Activated naive CD8-positive, alpha-beta T cell treated with anti-CD3 and anti-CD28 coated beads for 36 hours (primary cell): ENCODE measurements around the gene C18orf63. TPM values are rescaled to one million over a fixed set of nuclear protein-coding genes. Genes with fewer than 3 reads are reported as not detected.
"Not testable (repeated sequence)": the region's sequence is repeated elsewhere in the genome, so short reads cannot be mapped to it uniquely, and the experiment has no call there.

Experiments used
- DNase-seq: peaks from one replicate; pipeline ENCODE4 v3.0.0; 2021
- H3K27ac Mint-ChIP-seq: one replicate; pipeline ENCODE4 v1.8.0; 2022; ENCODE audit warnings: mild to moderate bottlenecking, moderate library complexity, mixed read lengths
- H3K27me3 Mint-ChIP-seq: one replicate; pipeline ENCODE4 v1.8.0; 2022; ENCODE audit warnings: mild to moderate bottlenecking, mixed read lengths
- H3K36me3 Mint-ChIP-seq: one replicate; pipeline ENCODE4 v1.8.0; 2021; ENCODE audit warnings: mild to moderate bottlenecking, mixed read lengths
- H3K4me1 Mint-ChIP-seq: one replicate; pipeline ENCODE4 v1.8.0; 2021; ENCODE audit warnings: mixed read lengths
- H3K4me3 Mint-ChIP-seq: one replicate; pipeline ENCODE4 v1.8.0; 2022; ENCODE audit warnings: mild to moderate bottlenecking, moderate library complexity, mixed read lengths
- H3K9me3 Mint-ChIP-seq: one replicate; pipeline ENCODE4 v1.8.0; 2022; ENCODE audit warnings: mixed read lengths
- total RNA-seq, 2 experiments: library from RNA; stranded (reverse); gene quantifications; one replicate each; pipeline ENCODE4 v1.2.3, GENCODE V29; 2021

C18orf63 gene
- total RNA-seq, 2 experiments from 2014 or later: not detected

DNA sequence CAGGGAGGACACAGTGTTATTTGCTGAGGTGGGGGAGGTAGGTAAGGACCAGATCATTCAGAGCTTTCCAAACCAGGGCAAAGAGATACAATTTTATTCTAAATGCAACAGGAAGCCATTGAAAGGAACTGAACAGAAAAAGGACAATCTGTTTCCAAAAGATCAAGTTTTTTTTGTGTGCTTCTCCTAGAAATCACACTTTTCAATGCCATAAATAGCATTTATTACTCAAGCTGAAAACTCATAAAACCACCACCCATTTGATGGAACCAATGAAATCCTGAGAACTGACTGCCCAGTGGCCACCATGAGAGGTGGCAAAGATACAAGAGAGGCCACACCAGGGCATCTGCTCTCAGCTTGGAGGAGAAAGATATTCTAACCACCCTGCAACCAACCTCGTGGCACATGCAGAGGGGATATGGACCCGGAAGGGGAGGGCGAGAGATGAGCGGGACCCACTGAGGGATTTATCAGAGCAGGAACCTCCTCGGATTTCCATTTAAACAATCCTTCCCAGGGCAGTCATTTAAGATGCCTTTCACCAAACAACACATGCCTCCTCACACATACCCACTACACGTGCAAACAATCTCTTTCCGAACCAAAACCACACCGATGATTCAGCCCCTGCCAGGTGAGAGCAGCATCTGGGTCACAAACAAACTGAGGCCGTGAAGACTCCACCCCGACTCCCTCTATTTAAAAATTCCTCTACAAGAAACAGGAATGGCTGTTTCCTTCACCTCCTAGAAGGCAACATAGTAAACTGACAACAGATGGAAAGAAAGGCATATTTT lies 32.7 kb upstream of the C18orf63 start:
- Mint-ChIP-seq H3K36me3 (peaks cover 11% of the 10 kb centered on the region), H3K27me3 (no peaks in the 10 kb centered on the region), H3K4me3 (no peak overlapping the region), H3K27ac (peak overlapping the region; percentile 34), H3K4me1 (peaks cover 30% of the 10 kb centered on the region), H3K9me3 (no peaks in the 10 kb centered on the region)
- peak; percentile 12 for DNase-seq

DNA sequence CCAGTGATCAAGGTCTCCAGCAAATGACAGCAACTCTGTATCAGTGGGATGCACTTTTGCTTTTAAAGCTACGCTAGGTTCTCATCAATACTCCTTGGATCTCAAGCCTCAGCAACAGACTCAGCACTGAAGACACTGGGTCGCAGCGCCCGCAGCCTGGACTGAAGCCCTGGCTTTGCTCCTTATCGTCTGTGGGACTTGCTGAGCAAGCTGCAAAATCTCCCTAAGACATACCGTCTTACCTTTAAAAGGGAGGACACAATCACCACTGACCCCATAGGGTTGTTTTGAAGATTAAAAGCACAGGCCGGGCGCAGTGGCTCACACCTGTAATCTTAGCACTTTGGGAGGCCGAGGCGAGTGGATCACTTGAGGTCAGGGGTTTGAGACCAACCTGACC lies 32.0 kb upstream of the C18orf63 start:
- Mint-ChIP-seq H3K27me3 (no peaks in the 10 kb centered on the region), H3K4me3 (no peak overlapping the region), H3K27ac (no peak overlapping the region), H3K4me1 (peaks cover 35% of the 10 kb centered on the region), H3K36me3 (peaks cover 11% of the 10 kb centered on the region), H3K9me3 (no peaks in the 10 kb centered on the region)
- no peak for DNase-seq

DNA sequence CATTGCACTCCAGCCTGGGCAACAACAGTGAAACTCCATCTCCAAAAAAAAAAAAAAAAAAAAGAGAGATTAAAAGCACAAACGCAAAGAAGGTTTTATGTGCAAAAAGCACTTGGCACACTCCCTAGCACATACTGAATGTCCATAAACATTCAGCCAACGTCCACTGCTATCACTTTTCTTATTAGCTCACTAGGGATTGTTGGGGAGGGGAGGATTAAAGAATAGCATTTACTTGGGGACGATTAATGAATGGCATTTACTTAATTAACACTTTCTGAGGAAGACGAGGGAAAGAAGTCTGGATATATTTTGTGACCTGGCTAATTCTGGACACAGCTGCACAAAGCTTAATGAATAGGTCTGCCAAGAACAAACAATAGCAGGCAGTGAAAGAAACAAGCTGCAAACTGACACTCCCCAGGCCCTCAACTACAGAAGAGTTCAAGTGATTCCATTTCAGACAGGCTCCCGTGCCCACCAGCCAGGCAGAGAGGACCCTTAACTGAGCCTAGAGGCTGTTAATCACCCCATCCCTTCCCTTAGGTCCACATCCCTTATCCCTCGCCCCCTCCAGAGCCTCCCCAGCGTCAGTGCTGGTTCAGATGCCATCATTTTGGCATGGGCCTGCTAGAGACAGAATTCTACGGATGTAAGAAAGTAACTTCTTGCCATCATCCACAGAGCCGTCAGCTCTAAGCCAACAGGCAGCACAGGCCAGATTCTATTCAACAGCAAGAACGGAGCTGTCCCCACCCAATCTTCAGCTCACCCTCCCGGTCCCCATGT lies 31.3 kb upstream of the C18orf63 start:
- peaks cover 11% of the 10 kb centered on the region for H3K36me3 Mint-ChIP-seq
- no peak for DNase-seq
- H3K27me3 Mint-ChIP-seq: no peaks in the 10 kb centered on the region
- peaks cover 35% of the 10 kb centered on the region for H3K4me1 Mint-ChIP-seq
- H3K27ac Mint-ChIP-seq: no peak overlapping the region
- no peak overlapping the region for H3K4me3 Mint-ChIP-seq
- H3K9me3 Mint-ChIP-seq: no peaks in the 10 kb centered on the region

DNA sequence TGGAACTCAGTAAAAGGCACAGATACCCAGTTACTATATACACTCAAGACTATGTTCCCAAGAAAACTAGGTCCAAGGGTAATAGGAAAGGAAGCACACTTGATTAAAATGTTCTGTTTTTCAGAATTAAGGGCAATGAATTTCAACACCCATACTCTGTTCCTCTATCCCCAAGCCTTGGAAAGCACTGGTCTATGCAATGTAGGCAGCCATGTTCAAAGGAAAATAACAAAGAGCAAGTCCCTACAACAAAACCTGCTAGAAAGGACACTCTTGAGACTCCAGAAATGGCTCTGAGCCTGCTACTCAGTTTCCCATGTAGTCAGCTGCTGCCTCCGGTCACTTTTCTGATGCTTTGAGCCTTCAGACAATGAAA lies 30.7 kb upstream of the C18orf63 start:
- H3K4me1 Mint-ChIP-seq: peaks cover 35% of the 10 kb centered on the region
- no peaks in the 10 kb centered on the region for H3K27me3 Mint-ChIP-seq
- H3K27ac Mint-ChIP-seq: no peak overlapping the region
- no peak overlapping the region for H3K4me3 Mint-ChIP-seq
- no peaks in the 10 kb centered on the region for H3K9me3 Mint-ChIP-seq
- peaks cover 11% of the 10 kb centered on the region for H3K36me3 Mint-ChIP-seq
- DNase-seq: no peak

DNA sequence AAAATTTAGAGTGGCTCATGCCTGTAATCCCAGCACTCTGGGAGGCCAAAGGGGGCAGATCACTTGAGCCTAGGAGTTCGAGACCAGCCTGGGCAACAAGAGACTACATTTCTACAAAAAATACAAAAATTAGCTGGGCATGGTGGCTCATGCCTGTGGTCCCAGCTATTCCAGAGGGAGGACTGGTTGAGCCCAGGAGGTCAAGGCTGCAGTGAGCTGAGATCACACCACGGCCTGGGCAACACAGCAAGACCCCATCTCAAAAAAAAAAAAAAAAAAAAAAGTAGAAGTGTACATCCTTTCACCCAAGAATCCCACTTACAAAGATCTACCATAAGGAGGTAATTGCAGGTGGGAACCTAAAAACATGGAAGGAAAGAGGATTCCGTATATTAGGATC lies 30.1 kb upstream of the C18orf63 start:
- H3K9me3 Mint-ChIP-seq, H3K27ac Mint-ChIP-seq, H3K27me3 Mint-ChIP-seq, DNase-seq, H3K4me3 Mint-ChIP-seq: not testable (repeated sequence)
- Mint-ChIP-seq H3K4me1 (peaks cover 38% of the 10 kb centered on the region), H3K36me3 (peaks cover 13% of the 10 kb centered on the region)

DNA sequence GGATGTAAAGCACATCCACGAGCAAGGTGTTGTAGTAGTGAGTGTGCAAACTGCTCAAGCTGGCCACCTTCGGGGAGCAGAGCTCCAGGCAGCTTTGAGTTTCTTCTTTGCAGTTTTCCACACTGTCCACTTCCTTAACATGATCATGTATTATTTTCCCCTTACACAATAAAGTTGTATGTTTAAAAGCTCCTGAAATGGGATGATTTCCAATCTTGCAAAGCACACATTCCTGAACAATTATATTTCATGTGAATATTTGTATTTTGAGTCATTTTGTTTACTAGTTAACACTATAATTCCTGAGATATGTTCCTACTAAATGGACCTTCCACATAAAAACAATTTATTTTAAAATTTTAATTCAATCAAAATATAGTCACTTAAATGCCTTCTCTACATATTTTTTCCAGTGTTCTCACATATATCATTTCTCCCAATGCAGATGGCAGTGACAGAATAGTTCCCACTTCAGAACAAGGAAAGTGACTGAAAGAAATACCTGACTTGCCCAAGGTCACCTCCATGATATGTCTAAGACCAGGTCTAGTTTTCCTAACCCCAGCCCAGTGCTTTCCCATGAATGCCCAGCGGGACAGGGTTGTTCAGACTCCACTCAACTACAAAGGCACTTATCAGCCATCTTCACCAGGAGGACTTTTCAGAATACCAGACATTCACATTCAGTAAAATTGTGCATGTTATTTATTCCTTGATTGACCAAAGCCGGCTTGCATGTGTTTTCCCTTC lies 29.4 kb upstream of the C18orf63 start:
- no peak overlapping the region for H3K4me3 Mint-ChIP-seq
- no peak overlapping the region for H3K27ac Mint-ChIP-seq
- H3K4me1 Mint-ChIP-seq: peaks cover 37% of the 10 kb centered on the region
- H3K9me3 Mint-ChIP-seq: no peaks in the 10 kb centered on the region
- H3K27me3 Mint-ChIP-seq: no peaks in the 10 kb centered on the region
- DNase-seq: no peak
- peaks cover 12% of the 10 kb centered on the region for H3K36me3 Mint-ChIP-seq

DNA sequence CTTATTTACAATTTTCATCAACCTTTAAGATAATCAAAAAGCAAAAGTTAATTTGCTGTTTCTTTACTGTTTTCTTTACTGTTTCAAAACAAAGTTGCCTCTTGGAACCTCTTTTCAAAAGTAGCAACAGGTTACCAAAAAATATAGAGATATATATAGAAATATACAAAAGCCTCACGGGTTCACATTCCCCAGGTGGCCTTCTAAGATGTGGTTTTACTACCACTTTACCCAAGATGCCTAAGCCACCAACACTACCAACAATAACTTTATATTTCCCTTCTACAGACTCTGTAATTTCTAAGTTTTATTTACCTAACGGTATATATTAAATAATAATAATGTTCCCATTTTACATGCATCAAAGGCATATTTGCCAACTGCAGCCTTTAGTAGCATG lies 28.8 kb upstream of the C18orf63 start:
- DNase-seq: no peak
- Mint-ChIP-seq H3K9me3 (no peaks in the 10 kb centered on the region), H3K4me3 (no peak overlapping the region), H3K36me3 (peaks cover 11% of the 10 kb centered on the region), H3K27me3 (no peaks in the 10 kb centered on the region), H3K27ac (no peak overlapping the region), H3K4me1 (peaks cover 31% of the 10 kb centered on the region)

DNA sequence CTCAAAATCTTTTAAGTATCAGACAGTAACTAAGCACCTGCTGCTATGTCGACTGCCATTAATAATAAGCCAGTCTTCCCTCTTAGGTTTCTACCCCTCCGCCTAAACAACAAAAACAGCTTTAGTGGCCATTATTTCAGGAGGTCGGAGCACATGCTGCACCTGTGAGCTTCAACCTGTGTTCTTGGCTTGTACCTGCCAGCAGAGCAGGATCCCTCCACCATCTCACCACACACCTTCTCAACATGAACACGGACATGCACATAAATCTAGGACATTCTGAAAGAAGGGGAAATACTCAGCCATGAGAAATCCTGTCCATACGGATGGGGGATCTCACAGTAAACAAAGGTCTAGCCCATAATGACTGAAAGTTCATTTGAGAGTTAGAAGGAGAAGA lies 27.6 kb upstream of the C18orf63 start:
- no peak for DNase-seq
- Mint-ChIP-seq H3K4me1 (peaks cover 22% of the 10 kb centered on the region), H3K36me3 (peaks cover 5% of the 10 kb centered on the region), H3K27ac (no peak overlapping the region), H3K4me3 (no peak overlapping the region), H3K27me3 (no peaks in the 10 kb centered on the region), H3K9me3 (no peaks in the 10 kb centered on the region)

DNA sequence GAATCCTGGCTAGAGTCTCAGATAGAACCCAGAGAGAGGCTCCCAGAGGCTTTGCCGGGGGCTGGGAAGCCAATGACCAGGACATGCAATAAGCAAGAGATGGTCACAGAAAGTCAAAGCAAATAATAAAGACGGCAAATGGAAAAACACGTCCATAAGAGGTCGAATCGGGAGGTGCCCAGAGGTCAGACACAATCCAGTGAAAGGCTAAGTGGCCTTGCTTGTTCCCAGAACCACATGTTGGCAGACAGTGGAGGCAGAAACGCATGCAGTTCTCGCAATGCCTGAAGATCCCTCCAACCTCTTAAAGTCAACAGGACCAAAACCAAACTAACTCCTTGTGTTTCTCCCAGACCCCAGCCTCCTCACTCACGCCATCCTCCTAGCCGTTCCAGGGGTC lies 26.9 kb upstream of the C18orf63 start:
- DNase-seq: no peak
- H3K9me3 Mint-ChIP-seq: no peaks in the 10 kb centered on the region
- H3K4me1 Mint-ChIP-seq: peaks cover 15% of the 10 kb centered on the region
- no peaks in the 10 kb centered on the region for H3K27me3 Mint-ChIP-seq
- no peak overlapping the region for H3K27ac Mint-ChIP-seq
- no peak overlapping the region for H3K4me3 Mint-ChIP-seq
- peaks cover 5% of the 10 kb centered on the region for H3K36me3 Mint-ChIP-seq

DNA sequence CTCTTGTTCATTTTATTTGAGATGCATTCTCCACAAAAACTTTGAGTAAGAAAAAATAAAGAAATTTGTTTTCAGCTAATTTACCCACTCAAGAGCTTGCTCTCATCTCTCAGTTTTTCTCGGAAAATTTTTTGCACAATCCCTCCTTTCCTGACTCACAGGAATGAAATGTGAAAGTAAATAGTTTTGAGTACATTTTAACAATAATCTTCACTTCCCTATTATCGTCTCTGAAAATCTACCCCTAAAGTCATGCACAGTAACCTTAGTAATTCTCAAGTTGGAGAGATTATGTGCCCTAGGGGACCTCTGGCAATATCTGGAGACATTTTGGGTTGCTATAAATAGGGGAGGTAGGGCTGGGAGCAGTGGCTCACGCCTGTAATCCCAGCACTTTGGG lies 26.5 kb upstream of the C18orf63 start:
- Mint-ChIP-seq H3K9me3 (no peaks in the 10 kb centered on the region), H3K4me3 (no peak overlapping the region), H3K27me3 (no peaks in the 10 kb centered on the region), H3K4me1 (peaks cover 14% of the 10 kb centered on the region), H3K36me3 (peaks cover 5% of the 10 kb centered on the region), H3K27ac (no peak overlapping the region)
- no peak for DNase-seq

DNA sequence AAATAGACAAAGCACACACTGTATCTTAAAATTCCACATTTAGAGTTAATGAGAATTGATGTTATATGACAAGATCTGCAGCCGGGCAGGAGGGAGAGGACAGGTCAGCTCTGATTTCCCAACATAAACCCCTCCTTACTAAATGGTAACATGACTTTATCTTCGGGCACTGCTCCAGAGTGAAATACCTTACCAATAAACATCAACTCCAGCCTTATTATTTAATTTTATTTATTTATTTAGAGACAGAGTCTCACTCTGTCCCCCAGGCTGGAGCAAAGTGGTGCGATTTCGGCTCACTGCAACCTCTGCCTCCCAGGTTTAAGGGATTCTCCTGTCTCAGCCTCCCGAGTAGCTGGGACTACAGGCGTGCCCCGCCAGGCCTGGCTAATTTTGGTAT lies 25.6 kb upstream of the C18orf63 start:
- no peak for DNase-seq
- Mint-ChIP-seq H3K36me3 (peaks cover 5% of the 10 kb centered on the region), H3K4me1 (peaks cover 14% of the 10 kb centered on the region), H3K4me3 (no peak overlapping the region), H3K27me3 (no peaks in the 10 kb centered on the region), H3K9me3 (no peaks in the 10 kb centered on the region), H3K27ac (no peak overlapping the region)

DNA sequence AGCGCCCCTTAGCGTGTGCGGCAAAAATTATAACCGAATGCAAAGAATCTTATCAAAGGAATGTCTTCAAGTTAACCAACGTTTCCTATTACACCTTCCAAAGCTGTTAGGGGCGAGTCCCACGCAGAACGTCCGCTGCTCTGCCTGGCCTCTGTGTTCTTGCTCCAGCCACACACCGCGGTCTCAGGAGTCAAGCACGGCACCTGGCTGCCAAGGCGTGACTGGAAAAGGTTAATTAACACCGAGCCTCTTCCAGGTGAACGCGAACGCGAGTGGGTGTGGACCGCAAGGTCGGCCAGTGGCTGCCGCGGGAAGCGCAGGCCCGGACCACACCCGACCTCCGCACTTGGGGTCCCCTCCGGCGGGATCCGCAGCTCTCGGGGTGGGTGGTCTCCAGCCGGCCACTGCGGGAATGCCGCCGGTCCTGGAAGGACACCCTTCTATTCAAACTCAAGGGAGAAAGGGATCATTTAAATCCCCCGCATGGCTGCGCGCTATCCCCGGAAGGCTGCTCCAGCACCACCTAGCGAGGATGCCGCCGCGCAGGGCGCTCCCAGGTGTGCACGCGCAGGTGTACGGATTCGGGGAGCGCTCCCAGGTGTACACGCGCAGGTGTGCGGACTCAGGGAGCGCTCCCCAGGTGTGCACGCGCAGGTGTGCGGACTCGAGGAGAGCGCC lies 24.7 kb upstream of the C18orf63 start:
- Mint-ChIP-seq H3K4me3 (peak overlapping the region; percentile 92), H3K36me3 (peaks cover 5% of the 10 kb centered on the region)
- no peak for DNase-seq

DNA sequence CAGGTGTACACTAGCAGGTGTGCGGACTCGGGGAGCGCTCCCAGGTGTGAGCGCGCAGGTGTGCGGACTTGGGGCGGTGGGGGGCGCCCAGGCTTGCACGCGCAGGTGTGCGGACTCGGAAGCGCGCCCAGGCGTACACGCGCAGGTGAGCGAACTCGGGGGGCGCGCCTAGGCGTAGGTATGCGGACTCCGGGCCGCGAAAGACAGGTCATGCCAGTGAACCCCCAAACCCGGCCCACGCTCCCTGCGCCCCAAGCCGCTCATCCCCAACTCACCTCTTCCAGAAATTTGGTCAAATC lies 24.2 kb upstream of the C18orf63 start:
- DNase-seq: peak; percentile 6
- Mint-ChIP-seq H3K27me3 (no peaks in the 10 kb centered on the region), H3K27ac (peak overlapping the region; percentile 78), H3K36me3 (peaks cover 5% of the 10 kb centered on the region), H3K4me1 (peaks cover 14% of the 10 kb centered on the region), H3K4me3 (peak overlapping the region; percentile 92), H3K9me3 (no peaks in the 10 kb centered on the region)

More for the DNA sequence above, 24.7 kb upstream of the C18orf63 start:
- H3K27ac Mint-ChIP-seq: no peak overlapping the region
- no peaks in the 10 kb centered on the region for H3K27me3 Mint-ChIP-seq
- peaks cover 14% of the 10 kb centered on the region for H3K4me1 Mint-ChIP-seq
- H3K9me3 Mint-ChIP-seq: no peaks in the 10 kb centered on the region

DNA sequence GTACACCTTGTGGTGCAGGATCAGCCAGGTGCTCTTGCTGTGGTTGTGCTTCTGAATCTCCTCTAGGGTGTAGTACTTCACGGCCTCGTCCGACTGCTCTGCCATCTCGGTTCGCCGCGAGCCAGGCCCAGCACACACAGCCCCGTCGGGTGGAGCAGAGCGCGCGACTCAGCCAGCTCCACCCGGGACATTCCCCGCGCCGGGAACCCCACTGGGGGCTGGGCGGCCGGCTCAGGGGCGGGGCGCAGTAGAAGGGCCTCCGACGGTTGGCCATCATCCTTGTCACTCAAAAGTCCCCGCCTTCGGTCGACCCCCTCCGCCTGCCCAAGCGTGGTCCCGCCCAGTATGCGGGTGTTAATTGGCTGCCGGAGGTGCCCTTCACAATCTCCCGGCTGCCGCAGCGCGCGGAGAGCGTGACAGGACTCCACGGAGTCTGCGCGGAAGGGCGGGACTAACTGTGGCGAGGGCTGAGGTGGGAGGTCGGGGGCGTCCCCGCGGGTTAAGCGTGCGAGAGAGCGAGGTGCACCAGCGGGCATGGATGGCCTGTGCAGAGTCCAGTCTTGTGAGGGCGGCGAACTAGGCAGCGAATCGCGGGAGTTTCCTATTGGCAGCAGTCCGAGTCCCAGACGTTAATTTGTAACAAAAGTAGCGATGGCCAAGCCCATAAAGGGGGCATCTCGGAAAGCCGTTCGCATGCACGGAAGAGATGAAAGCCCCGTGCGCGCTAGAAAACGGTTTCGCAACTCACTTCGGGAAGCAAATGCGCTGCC lies 23.7 kb upstream of the C18orf63 start, which contains the start of gene CYB5A:
TSS of gene CYB5A (minus strand) at position 193 of the 770 bp plus-strand sequence. CDS start at position 105, 88 bp downstream.
- DNase-seq: peak; percentile 97
- no peaks in the 10 kb centered on the region for H3K9me3 Mint-ChIP-seq
- H3K36me3 Mint-ChIP-seq: peaks cover 5% of the 10 kb centered on the region
- peak within 1 kb of the TSS; percentile 78 for H3K27ac Mint-ChIP-seq
- no peaks in the 10 kb centered on the region for H3K27me3 Mint-ChIP-seq
- peaks cover 11% of the 10 kb centered on the region for H3K4me1 Mint-ChIP-seq
- peak within 1 kb of the TSS; percentile 92 for H3K4me3 Mint-ChIP-seq
